Adipocyte (in vitro differentiated cells): ENCODE results near the gene WNT6.

Source experiments
- DNase-seq: peaks from one replicate; pipeline ENCODE4 v3.0.0-alpha.2; 2015; ENCODE audit warnings: low read depth
- H3K27me3 ChIP-seq: replicated peaks from 2 replicates; pipeline ENCODE4 v1.7.0; 2013; ENCODE audit warnings: mild to moderate bottlenecking, low read length, moderate library complexity; ENCODE audit not compliant: control insufficient read depth, insufficient read depth
- H3K36me3 ChIP-seq: 2 replicates; pipeline ENCODE4 v1.7.0; 2013; ENCODE audit warnings: low read length, mild to moderate bottlenecking, moderate library complexity; ENCODE audit not compliant: control insufficient read depth, insufficient read depth, severe bottlenecking
- H3K4me1 ChIP-seq: 2 replicates; pipeline ENCODE4 v1.7.0; 2013; ENCODE audit warnings: mild to moderate bottlenecking, low read length, moderate library complexity; ENCODE audit not compliant: control insufficient read depth, insufficient read depth
- H3K4me3 ChIP-seq: 2 replicates; pipeline ENCODE4 v1.7.0; 2013; ENCODE audit warnings: mild to moderate bottlenecking, low read length, moderate library complexity
- H3K9ac ChIP-seq: 2 replicates; pipeline ENCODE4 v1.7.0; 2013; ENCODE audit warnings: mild to moderate bottlenecking, low read length, moderate library complexity
- H3K9me3 ChIP-seq: 2 replicates; pipeline ENCODE4 v1.7.0; 2013; ENCODE audit warnings: mild to moderate bottlenecking, low read length, moderate library complexity; ENCODE audit not compliant: control insufficient read depth

WNT6 gene

DNA sequence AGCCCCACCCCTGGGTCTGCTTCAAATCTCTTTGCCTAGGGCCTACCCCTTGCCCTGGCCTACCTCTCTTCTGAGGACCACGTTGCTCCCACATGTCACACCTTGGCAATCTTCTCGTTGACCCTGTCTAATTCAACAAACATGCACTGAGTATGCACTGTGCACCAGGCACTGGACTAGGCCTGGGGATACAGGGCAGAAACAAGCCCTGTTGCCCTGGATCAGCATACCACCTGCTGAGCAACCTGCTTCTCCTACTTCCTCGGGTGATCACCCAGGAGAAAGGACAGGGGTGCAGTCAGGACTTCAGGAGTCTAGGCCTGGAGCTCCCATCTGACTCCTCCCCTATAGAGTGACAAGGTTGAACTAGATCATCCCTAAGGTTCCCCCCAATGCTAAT lies 30.8 kb downstream of the WNT6 start:
- Histone ChIP-seq H3K4me3 (no peak overlapping the region), H3K9ac (no peak overlapping the region), H3K36me3 (no peaks in the 10 kb centered on the region), H3K4me1 (peaks cover 3% of the 10 kb centered on the region), H3K27me3 (peaks cover 59% of the 10 kb centered on the region), H3K9me3 (peaks cover 4% of the 10 kb centered on the region)
- DNase-seq = no peak

GRCh38 chr2:218891275-218892135 lies 31.9 kb downstream of the WNT6 start:
- H3K36me3 ChIP-seq = no peaks in the 10 kb centered on the region
- H3K27me3 ChIP-seq = peaks cover 67% of the 10 kb centered on the region
- H3K4me1 ChIP-seq = peaks cover 3% of the 10 kb centered on the region
- DNase-seq = no peak
- H3K9ac ChIP-seq = no peak overlapping the region
- peaks cover 4% of the 10 kb centered on the region for H3K9me3 ChIP-seq
- no peak overlapping the region for H3K4me3 ChIP-seq

- peak; percentile 68 for DNase-seq
- peak overlapping the region; percentile 61 for H3K4me3 ChIP-seq
- peaks cover 4% of the 10 kb centered on the region for H3K9me3 ChIP-seq
- H3K9ac ChIP-seq = no peak overlapping the region
- peaks cover 3% of the 10 kb centered on the region for H3K4me1 ChIP-seq
- H3K36me3 ChIP-seq = no peaks in the 10 kb centered on the region
- H3K27me3 ChIP-seq = peaks cover 70% of the 10 kb centered on the region
These were observed 33.2 kb downstream of the WNT6 start for GRCh38 chr2:218892693-218893348.

DNA sequence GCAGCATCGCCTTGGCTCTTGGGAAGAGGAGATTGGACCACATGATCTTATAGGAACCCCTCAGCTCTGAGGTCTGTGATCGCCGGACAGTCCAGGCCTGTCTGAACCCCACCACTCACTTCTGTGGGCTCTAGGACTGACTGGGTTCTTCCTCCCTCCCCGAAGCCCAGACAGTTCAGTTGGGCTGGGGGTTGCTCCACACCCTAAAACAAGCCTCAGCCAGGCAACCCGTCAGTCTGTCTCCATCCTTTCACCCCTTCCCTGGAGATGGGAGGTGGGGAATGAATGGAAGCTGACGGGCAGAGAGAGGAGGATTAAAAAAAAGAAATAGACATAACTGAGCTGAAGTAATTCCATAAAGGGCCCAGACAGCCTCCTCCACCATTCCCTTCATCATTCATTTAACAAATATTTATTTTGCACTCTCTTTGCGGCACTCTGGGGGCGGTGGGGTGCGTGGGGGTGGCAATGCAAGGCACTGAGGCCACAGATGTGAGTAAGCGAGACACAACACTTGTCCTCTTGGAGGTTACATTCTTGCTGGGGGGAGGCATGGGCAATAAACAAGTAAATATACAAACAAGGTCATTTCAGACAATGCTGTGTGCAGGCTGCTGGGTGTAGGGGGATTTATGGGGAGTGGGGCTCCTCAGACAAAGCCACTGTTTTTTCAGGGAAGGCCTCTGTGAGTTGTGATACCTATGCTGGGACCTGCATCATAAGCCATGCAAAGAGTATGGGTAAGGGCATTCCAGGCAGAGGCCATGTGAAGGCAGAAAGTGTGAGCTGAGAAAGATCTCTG lies 33.9 kb downstream of the WNT6 start:
- H3K9me3 ChIP-seq = peaks cover 4% of the 10 kb centered on the region
- H3K4me3 ChIP-seq = no peak overlapping the region
- DNase-seq = no peak
- H3K9ac ChIP-seq = no peak overlapping the region
- H3K27me3 ChIP-seq = peaks cover 77% of the 10 kb centered on the region
- no peaks in the 10 kb centered on the region for H3K36me3 ChIP-seq
- H3K4me1 ChIP-seq = peaks cover 7% of the 10 kb centered on the region

DNA sequence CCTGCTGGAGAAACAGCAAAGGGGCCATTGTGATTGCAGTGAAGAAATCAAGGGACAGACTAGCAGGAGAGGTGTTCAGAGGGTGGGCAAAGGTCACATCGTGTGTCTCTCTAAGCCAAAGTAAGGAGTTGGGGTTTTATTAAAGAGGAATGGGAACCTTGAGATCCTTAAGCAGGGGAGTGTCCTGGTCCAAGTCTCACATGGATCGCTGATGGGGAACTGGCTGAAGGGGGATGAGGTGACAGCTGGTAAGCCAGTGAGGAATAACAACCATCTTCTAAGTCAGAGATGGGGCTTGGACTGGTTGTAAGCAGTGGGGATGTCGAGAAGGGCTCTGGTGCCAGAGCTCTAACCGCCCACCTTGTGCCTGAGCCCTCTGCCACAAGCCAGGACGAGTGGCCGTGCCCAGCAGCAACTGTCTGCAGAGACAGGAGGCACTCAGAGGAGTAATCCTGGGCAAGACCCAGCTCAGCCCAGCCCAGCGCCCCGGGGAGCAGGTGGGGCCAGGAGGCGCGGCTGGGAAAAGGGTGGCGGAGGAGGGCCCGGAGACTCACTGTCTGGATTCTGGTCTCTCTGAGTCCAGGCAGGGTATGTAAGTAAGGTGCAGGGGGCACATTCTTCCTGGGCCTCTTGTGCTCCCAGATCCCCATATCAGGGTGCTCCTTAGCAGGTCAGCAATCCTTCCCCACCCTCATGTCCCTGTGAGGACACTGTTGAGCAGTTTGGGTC lies 34.7 kb downstream of the WNT6 start:
- no peak overlapping the region for H3K9ac ChIP-seq
- peaks cover 84% of the 10 kb centered on the region for H3K27me3 ChIP-seq
- H3K4me3 ChIP-seq = no peak overlapping the region
- H3K4me1 ChIP-seq = peaks cover 9% of the 10 kb centered on the region
- no peak for DNase-seq
- peaks cover 4% of the 10 kb centered on the region for H3K9me3 ChIP-seq
- no peaks in the 10 kb centered on the region for H3K36me3 ChIP-seq

GRCh38 chr2:218894880-218895157 lies 35.2 kb downstream of the WNT6 start:
- H3K4me3 ChIP-seq = no peak overlapping the region
- DNase-seq = no peak
- peaks cover 89% of the 10 kb centered on the region for H3K27me3 ChIP-seq
- H3K9ac ChIP-seq = no peak overlapping the region
- no peaks in the 10 kb centered on the region for H3K36me3 ChIP-seq
- H3K9me3 ChIP-seq = no peaks in the 10 kb centered on the region
- peaks cover 9% of the 10 kb centered on the region for H3K4me1 ChIP-seq

DNA sequence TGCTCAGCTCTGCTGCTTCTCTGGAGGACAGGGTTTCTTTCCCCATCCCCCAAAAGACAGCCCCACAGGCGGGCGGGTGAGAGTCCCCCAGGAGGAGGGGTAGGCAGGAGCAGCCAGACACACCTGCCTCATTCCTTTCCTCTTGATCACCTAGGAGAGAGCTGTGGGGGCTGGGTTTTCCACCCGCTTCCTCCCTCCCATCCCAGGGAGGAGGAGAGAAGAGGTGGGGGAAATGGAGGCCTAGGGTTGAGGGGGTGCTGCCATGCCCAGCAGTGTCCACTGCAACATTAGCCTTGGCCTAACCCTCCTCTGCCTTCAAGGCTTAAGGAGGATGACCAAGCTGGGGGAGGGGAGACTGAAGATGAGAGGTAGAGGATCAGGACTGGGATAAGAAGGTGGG lies 35.7 kb downstream of the WNT6 start:
- Histone ChIP-seq H3K9ac (no peak overlapping the region), H3K4me1 (peaks cover 9% of the 10 kb centered on the region), H3K9me3 (no peaks in the 10 kb centered on the region), H3K4me3 (no peak overlapping the region), H3K27me3 (peaks cover 87% of the 10 kb centered on the region), H3K36me3 (no peaks in the 10 kb centered on the region)
- DNase-seq = no peak

DNA sequence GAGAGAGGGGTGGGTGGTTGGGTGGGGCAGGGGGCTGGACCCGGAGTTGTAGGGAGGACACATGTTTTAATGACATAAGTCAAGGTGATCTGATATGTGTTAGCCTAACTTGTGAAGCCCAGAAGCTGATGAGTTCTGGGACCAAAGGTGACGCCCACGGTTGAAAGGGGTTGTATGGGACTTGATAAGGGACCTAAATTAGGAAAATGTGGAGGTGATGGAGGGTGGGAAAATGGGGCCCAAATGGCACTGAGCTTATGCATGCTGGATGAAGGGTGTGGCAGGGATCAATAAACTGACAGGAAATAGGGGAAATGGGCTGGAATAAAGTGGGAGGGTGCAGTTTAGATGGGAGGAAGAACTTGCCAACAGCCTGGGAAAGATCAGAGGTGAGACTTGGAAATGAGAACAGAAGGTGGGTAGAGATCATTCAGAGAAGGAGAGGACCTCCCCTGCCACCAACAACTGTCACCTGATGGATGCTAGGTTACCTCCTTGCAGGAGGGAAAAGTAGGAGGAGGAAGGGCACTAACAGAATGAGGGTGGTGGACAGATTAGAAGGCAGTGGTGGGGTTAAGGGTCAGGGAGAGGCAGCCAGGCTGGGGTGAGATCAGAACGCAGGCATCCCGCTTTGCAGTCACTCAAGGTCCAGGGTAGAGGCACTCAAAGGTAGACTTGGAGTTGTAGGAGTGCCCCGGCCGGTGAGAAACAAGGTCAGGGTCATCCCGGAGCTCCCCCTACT lies 36.3 kb downstream of the WNT6 start:
- Histone ChIP-seq H3K9ac (no peak overlapping the region), H3K4me1 (peaks cover 9% of the 10 kb centered on the region), H3K27me3 (peaks cover 87% of the 10 kb centered on the region), H3K4me3 (no peak overlapping the region), H3K36me3 (no peaks in the 10 kb centered on the region), H3K9me3 (peaks cover 3% of the 10 kb centered on the region)
- no peak for DNase-seq

DNA sequence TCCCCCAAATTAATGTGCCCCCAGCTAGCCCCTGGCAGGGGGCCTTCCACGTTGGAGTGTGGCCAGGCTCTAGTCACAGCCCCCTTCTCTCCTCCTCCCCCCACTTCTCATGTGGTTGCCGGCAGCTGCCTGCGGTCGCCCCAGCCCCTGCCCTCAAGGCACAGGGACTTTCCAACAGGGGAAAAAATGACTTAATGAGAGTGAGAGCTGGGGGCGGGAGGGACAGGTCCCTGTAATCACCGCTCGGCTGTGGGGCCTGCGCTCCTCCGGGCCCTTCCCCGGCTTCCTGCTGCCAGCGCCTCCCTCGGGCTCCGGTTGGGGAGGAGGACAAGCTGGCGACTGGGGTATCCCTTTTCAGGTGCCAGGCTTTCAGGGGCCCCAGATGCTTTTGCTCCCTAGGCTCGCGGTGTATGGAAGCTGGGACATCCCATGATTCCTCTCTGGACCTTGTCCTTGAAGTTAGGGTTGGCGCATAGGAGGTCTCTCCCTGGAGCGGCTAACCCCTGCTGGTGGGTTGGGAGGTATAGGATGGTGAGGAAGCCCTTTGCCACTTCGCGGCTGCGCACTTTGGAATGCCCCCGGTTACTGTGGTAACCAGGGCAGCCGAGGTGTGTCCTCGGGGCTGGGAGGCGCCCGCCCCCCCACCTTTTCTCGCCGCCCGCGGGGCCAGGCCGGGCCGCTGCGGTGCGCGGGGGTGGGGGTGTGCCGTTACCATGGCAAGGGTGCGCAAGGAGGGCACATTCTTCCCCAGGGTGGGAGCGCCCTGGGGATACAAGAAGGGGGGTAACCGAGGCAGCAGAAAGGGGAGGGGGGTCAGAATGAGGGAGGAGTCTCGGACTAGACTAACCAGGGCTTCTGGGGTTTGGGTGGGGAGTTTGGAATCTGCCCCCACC lies 37.1 kb downstream of the WNT6 start:
- no peak overlapping the region for H3K9ac ChIP-seq
- H3K4me1 ChIP-seq = peaks cover 9% of the 10 kb centered on the region
- no peaks in the 10 kb centered on the region for H3K36me3 ChIP-seq
- peaks cover 87% of the 10 kb centered on the region for H3K27me3 ChIP-seq
- H3K9me3 ChIP-seq = peaks cover 8% of the 10 kb centered on the region
- peak; percentile 34 for DNase-seq
- no peak overlapping the region for H3K4me3 ChIP-seq
